ENCODE results near the gene CNTNAP1. TPM values are rescaled to one million over a fixed set of nuclear protein-coding genes. Genes with fewer than 3 reads are reported as not detected.

CNTNAP1 gene
- total and polyA plus RNA-seq, 10 of the 15 experiments (the other 5 are each of a cell fraction or from before 2014, with no cell fraction given), result 0.95 to 29.9 (median 10.4) TPM

GRCh38 chr17:42704837-42705494, 22.6 kb downstream of the CNTNAP1 start (continued):
- TF ChIP-seq CHD1 (IDR thresholded peaks at IDR 0.05; ENCODE audit: low read depth, low read length) (no peak), RAD51 (IDR thresholded peaks at IDR 0.05) (peak; percentile 88), CHD2 (IDR thresholded peaks at IDR 0.05; ENCODE audit: borderline replicate concordance, low read depth, low read length) (peak; percentile 87), PAX8 (IDR thresholded peaks at IDR 0.05) (peak; percentile 61; the same call in 1 of the 2 replicates), MEF2A (IDR thresholded peaks at IDR 0.05; ENCODE audit: insufficient read depth, low read depth, low read length) (peak; percentile 94), SMC3 (IDR thresholded peaks at IDR 0.05; ENCODE audit: borderline replicate concordance, low read length) (no peak), NBN (IDR thresholded peaks at IDR 0.05) (peak; percentile 96), POLR2AphosphoS2 (IDR thresholded peaks at IDR 0.05; ENCODE audit: low read depth, low read length) (no peak), ZZZ3 (IDR thresholded peaks at IDR 0.05; ENCODE audit: control insufficient read depth, insufficient read length, low read depth) (no peak), PRDM15 (CRISPR knock-in tag; IDR thresholded peaks at IDR 0.05) (no peak), RELA (IDR thresholded peaks at IDR 0.05; ENCODE audit: borderline replicate concordance, partially characterized antibody) (no peak), USF1 (IDR thresholded peaks at IDR 0.05; ENCODE audit: borderline replicate concordance, extremely low read length, insufficient read depth, low read depth, low read length) (no peak), SIN3A (IDR thresholded peaks at IDR 0.05; ENCODE audit: low read depth, low read length) (no peak), MEF2B (IDR thresholded peaks at IDR 0.05; ENCODE audit: partially characterized antibody, poor library complexity, severe bottlenecking) (peak; percentile 97), ZBTB11 (CRISPR knock-in tag; IDR thresholded peaks at IDR 0.05) (no peak), NR2C2 (IDR thresholded peaks at IDR 0.05; ENCODE audit: borderline replicate concordance, control insufficient read depth, insufficient read length, low read depth) (no peak), CTCF (IDR thresholded peaks at IDR 0.05 in 2 of 3, conservative IDR thresholded peaks at IDR 0.05 in 1 of 3; ENCODE audit: control insufficient read depth in 2 of 3, extremely low read depth in 1 of 3, insufficient read depth in 1 of 3, low read depth in 3 of 3, low read length in 3 of 3) (no peak), STAT1 (conservative IDR thresholded peaks at IDR 0.05) (no peak), STAT3 (IDR thresholded peaks at IDR 0.05; ENCODE audit: low read depth, low read length) (no peak; the same call in 1 of the 2 replicates), RAD21 (IDR thresholded peaks at IDR 0.05; ENCODE audit: insufficient read depth, low read depth, low read length) (no peak; the same call in 1 of the 2 replicates)

Data from GM12878 (cell line).